ENCODE measurements around the gene FERD3L.

FERD3L gene

DNA sequence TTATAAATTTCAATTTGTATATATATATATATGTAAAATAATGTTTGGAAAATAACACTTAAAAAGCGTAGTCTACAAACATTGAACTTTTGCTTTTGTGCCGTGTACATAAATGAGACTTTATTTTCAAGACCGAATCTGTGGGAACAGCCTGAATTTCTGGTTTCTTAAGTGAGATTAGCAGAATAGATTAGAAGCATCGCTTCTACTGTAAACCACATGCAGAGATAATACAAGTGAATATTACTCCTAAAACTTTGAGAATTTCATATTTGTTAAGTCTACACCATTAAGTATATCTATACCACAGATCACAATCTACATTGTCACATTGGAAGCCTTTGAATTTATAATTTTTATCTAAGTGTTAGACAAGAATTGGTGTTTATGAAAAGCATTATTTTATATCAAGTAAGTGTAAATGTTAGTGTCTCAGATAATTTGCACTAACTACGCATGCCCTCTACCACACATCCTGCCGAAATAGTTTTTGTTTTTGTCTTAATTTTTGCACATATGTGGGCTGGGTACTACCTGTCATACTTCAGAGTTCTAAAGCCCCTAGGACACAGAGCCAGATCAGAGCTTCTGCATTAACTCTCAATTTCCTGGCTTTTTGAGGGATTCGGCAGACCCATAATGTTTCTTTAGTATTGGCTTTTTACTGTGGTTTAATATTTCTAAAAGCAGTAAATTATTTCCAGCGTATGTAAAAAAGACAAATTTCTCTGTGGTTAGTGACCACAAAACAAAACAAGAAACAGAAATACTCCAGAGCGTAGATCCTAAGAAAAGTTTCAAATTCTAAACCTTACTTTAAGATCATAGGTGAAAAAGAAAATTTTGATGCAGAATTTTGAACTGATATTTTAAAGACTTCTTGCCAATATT lies 47.8 kb downstream of the FERD3L start:
- no peak overlapping the region for H3K27ac ChIP-seq
- TF ChIP-seq, protein P1, sequence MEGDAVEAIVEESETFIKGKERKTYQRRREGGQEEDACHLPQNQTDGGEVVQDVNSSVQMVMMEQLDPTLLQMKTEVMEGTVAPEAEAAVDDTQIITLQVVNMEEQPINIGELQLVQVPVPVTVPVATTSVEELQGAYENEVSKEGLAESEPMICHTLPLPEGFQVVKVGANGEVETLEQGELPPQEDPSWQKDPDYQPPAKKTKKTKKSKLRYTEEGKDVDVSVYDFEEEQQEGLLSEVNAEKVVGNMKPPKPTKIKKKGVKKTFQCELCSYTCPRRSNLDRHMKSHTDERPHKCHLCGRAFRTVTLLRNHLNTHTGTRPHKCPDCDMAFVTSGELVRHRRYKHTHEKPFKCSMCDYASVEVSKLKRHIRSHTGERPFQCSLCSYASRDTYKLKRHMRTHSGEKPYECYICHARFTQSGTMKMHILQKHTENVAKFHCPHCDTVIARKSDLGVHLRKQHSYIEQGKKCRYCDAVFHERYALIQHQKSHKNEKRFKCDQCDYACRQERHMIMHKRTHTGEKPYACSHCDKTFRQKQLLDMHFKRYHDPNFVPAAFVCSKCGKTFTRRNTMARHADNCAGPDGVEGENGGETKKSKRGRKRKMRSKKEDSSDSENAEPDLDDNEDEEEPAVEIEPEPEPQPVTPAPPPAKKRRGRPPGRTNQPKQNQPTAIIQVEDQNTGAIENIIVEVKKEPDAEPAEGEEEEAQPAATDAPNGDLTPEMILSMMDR (conservative IDR thresholded peaks at IDR 0.05): no peak
- TF ChIP-seq ZFX (IDR thresholded peaks at IDR 0.05): no peak

DNA sequence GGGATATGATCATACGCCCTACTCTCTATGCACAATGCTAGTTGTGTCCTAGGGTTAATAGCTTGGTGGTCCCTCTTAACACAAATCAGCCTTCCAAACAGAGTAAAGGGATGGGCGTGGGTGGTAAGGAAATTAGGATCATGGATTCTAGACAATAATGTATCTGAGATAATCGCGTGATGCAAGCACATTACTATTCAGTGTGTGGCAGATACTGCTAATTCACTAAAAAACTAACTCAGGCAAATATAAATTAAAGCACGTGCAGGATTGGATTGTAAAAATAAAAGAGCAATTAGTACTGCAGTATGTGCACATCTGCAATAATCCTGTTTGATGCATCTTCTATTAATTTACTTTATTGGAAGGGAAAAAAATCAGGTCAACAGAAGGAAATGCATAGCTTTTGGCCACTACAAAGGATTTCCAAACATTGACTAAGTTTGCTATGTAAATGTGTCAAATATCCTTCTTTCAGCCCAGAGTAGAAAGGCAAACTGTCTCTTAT lies 49.8 kb downstream of the FERD3L start:
- TF ChIP-seq, protein P1 (conservative IDR thresholded peaks at IDR 0.05): no peak
- no peak for TF ChIP-seq ZFX (IDR thresholded peaks at IDR 0.05)
- no peak overlapping the region for H3K27ac ChIP-seq
